K562 (cell line): ENCODE measurements around the gene NQO2. TPM values are rescaled to one million over a fixed set of nuclear protein-coding genes. Genes with fewer than 3 reads are reported as not detected.

Experiments
- BHLHE40 ChIP-seq: IDR thresholded peaks from 2 replicates; pipeline ENCODE4 v1.6.1; 2011; ENCODE audit warnings: low read length, improper control_type of control experiment
- CBFA2T3 ChIP-seq: fragments of 450-650 bp; IDR thresholded peaks from 2 replicates; pipeline ENCODE4 v1.6.1; 2017
- CBX3 ChIP-seq, 2 experiments: IDR thresholded peaks; 1 replicate in 1 of 2; 2 replicates in 1 of 2; pipeline ENCODE4 v1.6.1; 2012; ENCODE audit warnings: inconsistent platforms in 2 of 2, low read length in 2 of 2, borderline replicate concordance in 1 of 2, control low read depth in 1 of 2
- CBX8 ChIP-seq: fragments of 200-600 bp; sonication (generic); IDR thresholded peaks from 2 replicates; pipeline ENCODE4 v1.6.1; 2012; ENCODE audit warnings: borderline replicate concordance, mixed run types, low read depth, mild to moderate bottlenecking, moderate library complexity, mixed read lengths, low read length, control low read depth, inconsistent platforms; ENCODE audit not compliant: poor library complexity, severe bottlenecking; ENCODE audit errors: extremely low read depth
- FOXA1 ChIP-seq: fragments of 450-650 bp; IDR thresholded peaks from 2 replicates; pipeline ENCODE4 v1.6.1; 2016; ENCODE audit warnings: mild to moderate bottlenecking, borderline replicate concordance
- HIVEP1 ChIP-seq: fragments of 250-450 bp; sonication (Bioruptor Pico); IDR thresholded peaks from 2 replicates; pipeline ENCODE4 v1.4.0; 2020; ENCODE audit warnings: mild to moderate bottlenecking
- KLF16 ChIP-seq: IDR thresholded peaks from 2 replicates; pipeline ENCODE4 v1.6.1; 2016; ENCODE audit warnings: antibody characterized with exemption
- L3MBTL2 ChIP-seq: fragments of 450-650 bp; IDR thresholded peaks from 2 replicates; pipeline ENCODE4 v1.6.1; 2016; ENCODE audit warnings: mild to moderate bottlenecking, moderate library complexity
- LEF1 ChIP-seq: fragments of 450-650 bp; IDR thresholded peaks from 2 replicates; pipeline ENCODE4 v1.6.1; 2016; ENCODE audit warnings: mild to moderate bottlenecking
- MECOM ChIP-seq: fragments of 250-450 bp; sonication (Bioruptor Pico); IDR thresholded peaks from 2 replicates; pipeline ENCODE4 v1.8.0; 2022; ENCODE audit warnings: inconsistent platforms
- MEF2A ChIP-seq: IDR thresholded peaks from 2 replicates; pipeline ENCODE4 v1.6.1; 2011; ENCODE audit warnings: low read depth, mild to moderate bottlenecking, low read length, moderate library complexity; ENCODE audit not compliant: control insufficient read depth
- NELFE ChIP-seq: IDR thresholded peaks from 2 replicates; pipeline ENCODE4 v1.6.1; 2011; ENCODE audit warnings: mild to moderate bottlenecking; ENCODE audit not compliant: insufficient read depth, insufficient read length
- NR4A1 ChIP-seq, 2 experiments: fragments of 250-450 bp in 1 of 2; fragments of 450-650 bp in 1 of 2; sonication (Bioruptor Pico) in 1 of 2; IDR thresholded peaks; 2 replicates each; pipeline versions ENCODE4 v1.4.0 to v1.6.1; 2016 to 2020; ENCODE audit warnings: mild to moderate bottlenecking in 2 of 2, missing compliant biosample characterization in 1 of 2, missing genetic modification characterization in 1 of 2, moderate library complexity in 1 of 2
- POLR3G ChIP-seq: IDR thresholded peaks from 2 replicates; pipeline ENCODE4 v1.6.1; 2011; ENCODE audit not compliant: insufficient read length, insufficient replicate concordance; ENCODE audit errors: extremely low read depth
- RBFOX2 ChIP-seq: fragments of 200-400 bp; formaldehyde crosslinking; IDR thresholded peaks from 2 replicates; pipeline ENCODE4 v1.6.1; 2017; ENCODE audit warnings: low read depth, mild to moderate bottlenecking, low read length, moderate library complexity
- RBM15 ChIP-seq: fragments of 200-400 bp; formaldehyde crosslinking; IDR thresholded peaks from 2 replicates; pipeline ENCODE4 v1.6.1; 2018; ENCODE audit warnings: mild to moderate bottlenecking, low read length, moderate library complexity; ENCODE audit not compliant: insufficient read depth
- RBM22 ChIP-seq: fragments of 200-400 bp; formaldehyde crosslinking; IDR thresholded peaks from 2 replicates; pipeline ENCODE4 v1.6.1; 2018; ENCODE audit warnings: low read length, low read depth; ENCODE audit not compliant: poor library complexity, severe bottlenecking
- RHOXF2B ChIP-seq: fragments of 250-450 bp; sonication (Bioruptor Pico); conservative IDR thresholded peaks from 2 replicates; pipeline ENCODE4 v1.5.1; 2021
- SIN3B ChIP-seq: fragments of 450-650 bp; IDR thresholded peaks from 2 replicates; pipeline ENCODE4 v1.6.1; 2017; ENCODE audit warnings: low read depth, mild to moderate bottlenecking, moderate library complexity
- SMARCB1 ChIP-seq: IDR thresholded peaks from 2 replicates; pipeline ENCODE4 v1.6.1; 2011; ENCODE audit warnings: improper control_type of control experiment, low read depth; ENCODE audit not compliant: insufficient read length
- TCF3 ChIP-seq: sonication (generic); formaldehyde crosslinking; IDR thresholded peaks from 2 replicates; pipeline ENCODE4 v1.4.0; 2020; ENCODE audit warnings: mild to moderate bottlenecking, missing genetic modification reagents
- U2AF1 ChIP-seq: fragments of 200-400 bp; formaldehyde crosslinking; optimal IDR thresholded peaks from 2 replicates; pipeline ENCODE3; 2017; ENCODE audit warnings: mild to moderate bottlenecking, low read depth, low read length, moderate library complexity
- ZC3H8 ChIP-seq: fragments of 450-650 bp; IDR thresholded peaks from 2 replicates; pipeline ENCODE4 v1.6.1; 2017
- ZNF41 ChIP-seq: fragments of 250-450 bp; sonication (Bioruptor Pico); conservative IDR thresholded peaks from 2 replicates; pipeline ENCODE4 v1.4.0; 2020; ENCODE audit warnings: mild to moderate bottlenecking
- ZNF707 ChIP-seq: fragments of 250-450 bp; sonication (Bioruptor Pico); conservative IDR thresholded peaks from 2 replicates; pipeline ENCODE4 v1.8.0; 2022; ENCODE audit warnings: inconsistent platforms, mild to moderate bottlenecking, moderate library complexity
- polyA plus RNA-seq, 8 experiments: library from polyadenylated mRNA; depleted of rRNA in 4 of 8; stranded (reverse) in 5 of 8; unstranded in 3 of 8; fragments of >200 nt; fragmentation: Nextera tagmentation in 2 of 8; fragmentation: Illumina TruSeq in 1 of 8; extraction: Ambion mirVana in 2 of 8; extraction: Trizol in 1 of 8; gene quantifications; 2 replicates each; pipeline versions ENCODE4 v1.2.1 to v1.2.3, GENCODE V29; 2011 to 2014; ENCODE audit warnings: inconsistent platforms in 1 of 8, missing spikeins in 1 of 8
- total RNA-seq, 7 experiments: library from RNA; depleted of rRNA in 6 of 7; stranded (reverse); fragments of >200 nt in 6 of 7; fragmentation: Illumina TruSeq in 2 of 7; extraction: Trizol in 2 of 7; gene quantifications; 2 replicates each; pipeline versions ENCODE4 v1.2.1 to v1.2.3, GENCODE V29; 2011 to 2021; ENCODE audit warnings: low replicate concordance in 1 of 7
- TF ChIP-seq, protein P1 (sequence below): fragments of 450-650 bp; IDR thresholded peaks from 2 replicates; pipeline ENCODE4 v1.6.1; 2017; ENCODE audit warnings: antibody characterized with exemption, mild to moderate bottlenecking

Gene NQO2
- total and polyA plus RNA-seq, 9 of the 15 experiments (the other 6 are each of a cell fraction or from before 2014, with no cell fraction given) = 54.6 to 214 (median 116) TPM

DNA sequence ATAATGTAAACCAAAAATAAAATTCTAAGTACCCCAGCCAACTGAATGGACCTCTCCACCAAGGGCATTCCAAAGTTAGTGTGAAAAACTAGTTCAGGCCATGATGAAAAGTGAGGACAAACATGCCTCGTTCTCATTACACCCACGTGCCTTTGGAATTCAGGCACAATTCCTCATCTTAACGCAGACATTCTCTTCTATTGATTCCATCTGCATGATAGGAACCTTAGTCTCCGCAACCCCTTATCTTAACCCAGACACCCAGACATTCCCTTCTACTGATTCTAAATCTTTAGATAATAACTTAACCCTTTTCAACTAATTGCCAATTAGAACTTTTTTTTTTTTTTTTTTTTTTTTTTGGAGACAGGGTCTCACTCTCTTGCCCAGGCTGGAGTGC is 20.8 kb upstream of the NQO2 start (continued):
- TF ChIP-seq BHLHE40 (peak; percentile 22; the same call in 1 of the 2 replicates), RBM22 (no peak), L3MBTL2 (peak; percentile 96), FOXA1 (no peak), MECOM (CRISPR knock-in tag) (0 out of 2 replicates have a peak, but pooled peaks have one; percentile 12), HIVEP1 (CRISPR knock-in tag) (no peak), RHOXF2B (CRISPR knock-in tag) (no peak), RBFOX2 (no peak), U2AF1 (no peak), SMARCB1 (no peak), RBM15 (no peak), ZNF41 (CRISPR knock-in tag) (no peak), TCF3 (CRISPR knock-in tag) (0 out of 2 replicates have a peak, but pooled peaks have one; percentile 9), SIN3B (no peak), NELFE (no peak), CBFA2T3 (peak; percentile 52), ZC3H8 (no peak), KLF16 (no peak), NR4A1 (CRISPR knock-in tag; IDR thresholded peaks at IDR 0.05) (no peak), NR4A1 (tag; IDR thresholded peaks at IDR 0.05) (peak; percentile 64; the same call in 1 of the 2 replicates), MEF2A (no peak), LEF1 (no peak), CBX3 (IDR thresholded peaks at IDR 0.05; ENCODE audit: borderline replicate concordance in 1 of 2, low read length in 2 of 2) (no peak), CBX8 (no peak), ZNF707 (no peak), POLR3G (no peak)
- TF ChIP-seq, protein P1, sequence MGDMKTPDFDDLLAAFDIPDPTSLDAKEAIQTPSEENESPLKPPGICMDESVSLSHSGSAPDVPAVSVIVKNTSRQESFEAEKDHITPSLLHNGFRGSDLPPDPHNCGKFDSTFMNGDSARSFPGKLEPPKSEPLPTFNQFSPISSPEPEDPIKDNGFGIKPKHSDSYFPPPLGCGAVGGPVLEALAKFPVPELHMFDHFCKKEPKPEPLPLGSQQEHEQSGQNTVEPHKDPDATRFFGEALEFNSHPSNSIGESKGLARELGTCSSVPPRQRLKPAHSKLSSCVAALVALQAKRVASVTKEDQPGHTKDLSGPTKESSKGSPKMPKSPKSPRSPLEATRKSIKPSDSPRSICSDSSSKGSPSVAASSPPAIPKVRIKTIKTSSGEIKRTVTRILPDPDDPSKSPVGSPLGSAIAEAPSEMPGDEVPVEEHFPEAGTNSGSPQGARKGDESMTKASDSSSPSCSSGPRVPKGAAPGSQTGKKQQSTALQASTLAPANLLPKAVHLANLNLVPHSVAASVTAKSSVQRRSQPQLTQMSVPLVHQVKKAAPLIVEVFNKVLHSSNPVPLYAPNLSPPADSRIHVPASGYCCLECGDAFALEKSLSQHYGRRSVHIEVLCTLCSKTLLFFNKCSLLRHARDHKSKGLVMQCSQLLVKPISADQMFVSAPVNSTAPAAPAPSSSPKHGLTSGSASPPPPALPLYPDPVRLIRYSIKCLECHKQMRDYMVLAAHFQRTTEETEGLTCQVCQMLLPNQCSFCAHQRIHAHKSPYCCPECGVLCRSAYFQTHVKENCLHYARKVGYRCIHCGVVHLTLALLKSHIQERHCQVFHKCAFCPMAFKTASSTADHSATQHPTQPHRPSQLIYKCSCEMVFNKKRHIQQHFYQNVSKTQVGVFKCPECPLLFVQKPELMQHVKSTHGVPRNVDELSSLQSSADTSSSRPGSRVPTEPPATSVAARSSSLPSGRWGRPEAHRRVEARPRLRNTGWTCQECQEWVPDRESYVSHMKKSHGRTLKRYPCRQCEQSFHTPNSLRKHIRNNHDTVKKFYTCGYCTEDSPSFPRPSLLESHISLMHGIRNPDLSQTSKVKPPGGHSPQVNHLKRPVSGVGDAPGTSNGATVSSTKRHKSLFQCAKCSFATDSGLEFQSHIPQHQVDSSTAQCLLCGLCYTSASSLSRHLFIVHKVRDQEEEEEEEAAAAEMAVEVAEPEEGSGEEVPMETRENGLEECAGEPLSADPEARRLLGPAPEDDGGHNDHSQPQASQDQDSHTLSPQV = peak; percentile 44; the same call in 1 of the 2 replicates
